Endometrial microvascular endothelial cells (primary cell): ENCODE results near the gene EHMT1. TPM values are rescaled to one million over a fixed set of nuclear protein-coding genes. Genes with fewer than 3 reads are reported as not detected.
"Not testable (repeated sequence)": the region's sequence is repeated elsewhere in the genome, so short reads cannot be mapped to it uniquely, and the experiment has no call there.

Experiments used
- in situ Hi-C: cut with HindIII; loops from 2 replicates; pipeline ENCODE4 v1.10.0; 2017; ENCODE audit warnings: low sequenced_read_pairs, low pct_unique_long_range_greater_than_20kb; ENCODE audit errors: inconsistent ontology term
- total RNA-seq: library from RNA; depleted of rRNA; stranded (reverse); fragments of >200 nt; gene quantifications from one replicate; pipeline ENCODE4 v1.2.3, GENCODE V29; 2015; ENCODE audit errors: inconsistent ontology term

The EHMT1 gene
- total RNA-seq, 1 donor from 2014 or later = 69.0 TPM

DNA sequence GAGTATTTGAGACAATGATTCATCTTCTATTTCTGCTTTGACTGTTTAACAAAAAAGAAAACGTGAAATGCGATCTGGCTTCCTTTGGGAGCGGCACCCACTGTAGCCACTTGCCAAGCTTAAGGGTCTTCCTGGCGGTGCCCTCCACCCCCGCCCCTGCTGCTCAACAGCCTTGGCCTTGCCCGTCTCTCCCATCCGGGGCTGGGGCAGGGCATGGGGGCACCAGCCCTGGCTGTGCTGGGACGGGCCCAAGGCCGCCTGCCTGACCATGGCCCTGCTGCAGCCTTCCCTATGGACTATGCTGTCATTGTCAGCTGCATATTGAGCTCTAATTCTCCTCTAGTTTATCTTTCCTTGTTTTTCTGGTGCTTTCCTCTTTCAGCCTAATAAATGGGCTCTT is 143.0 kb downstream of the EHMT1 start:
- in situ Hi-C loops = no loop called here

DNA sequence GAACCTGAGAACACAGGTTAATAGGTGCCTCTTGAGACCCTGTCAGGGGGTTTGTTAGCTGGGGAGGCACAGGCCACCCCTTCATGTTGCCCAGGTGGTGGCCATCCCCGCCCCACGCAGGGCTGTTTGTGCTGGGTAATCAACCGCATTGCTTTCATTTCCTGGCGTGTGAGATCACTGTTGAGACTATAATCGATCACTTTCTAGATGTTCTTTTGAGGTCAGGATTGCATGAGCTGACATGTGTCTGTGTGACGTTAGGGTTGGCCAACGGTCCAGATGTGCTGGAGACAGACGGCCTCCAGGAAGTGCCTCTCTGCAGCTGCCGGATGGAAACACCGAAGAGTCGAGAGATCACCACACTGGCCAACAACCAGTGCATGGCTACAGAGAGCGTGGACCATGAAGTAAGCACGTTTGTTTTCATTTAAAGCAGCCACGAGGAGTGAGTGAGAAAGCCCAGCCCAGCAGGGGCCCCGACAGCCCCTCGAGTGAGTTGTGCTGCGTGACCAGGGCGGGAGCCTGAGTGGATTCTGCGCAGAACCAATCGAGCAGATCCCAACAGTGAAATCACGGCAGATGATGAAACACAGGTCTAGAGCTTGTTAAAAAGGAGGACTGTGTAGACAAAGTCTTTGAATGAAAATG is 143.7 kb downstream of the EHMT1 start:
- in situ Hi-C loops = no loop called here

DNA sequence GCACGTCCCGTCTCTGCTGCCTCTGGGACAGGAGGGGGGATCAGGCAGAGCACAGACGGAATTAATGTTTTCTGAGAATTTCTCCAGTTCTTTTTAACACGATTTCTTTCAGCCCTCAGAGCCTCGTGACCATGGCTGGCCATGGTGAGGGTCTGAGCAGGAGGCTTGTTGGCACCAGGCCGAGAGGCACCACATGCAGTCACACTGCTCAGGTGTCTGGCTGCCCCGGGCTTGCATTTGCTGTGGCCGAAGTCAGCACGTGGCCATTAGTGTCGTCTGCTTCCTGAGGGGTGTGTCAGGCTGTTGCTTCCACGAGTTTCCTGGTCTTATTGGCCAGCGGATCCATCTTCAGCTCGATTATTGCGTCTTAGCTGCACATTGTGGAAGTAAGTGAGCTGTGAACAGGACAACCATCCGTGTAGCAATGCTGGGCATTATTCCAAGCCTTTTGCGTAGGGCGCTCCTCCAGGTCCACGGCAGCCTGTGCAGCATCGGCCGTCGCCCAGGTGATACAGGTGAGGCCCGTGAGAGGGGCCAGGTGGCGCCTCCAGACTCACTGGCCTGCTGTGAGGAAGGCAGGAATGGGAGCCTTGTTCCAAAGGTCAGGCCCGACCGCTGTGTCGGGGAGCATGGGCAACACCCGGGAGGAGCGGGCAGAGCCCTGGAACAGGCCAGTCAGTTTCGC is 144.6 kb downstream of the EHMT1 start:
- in situ Hi-C loops = no loop called here

DNA sequence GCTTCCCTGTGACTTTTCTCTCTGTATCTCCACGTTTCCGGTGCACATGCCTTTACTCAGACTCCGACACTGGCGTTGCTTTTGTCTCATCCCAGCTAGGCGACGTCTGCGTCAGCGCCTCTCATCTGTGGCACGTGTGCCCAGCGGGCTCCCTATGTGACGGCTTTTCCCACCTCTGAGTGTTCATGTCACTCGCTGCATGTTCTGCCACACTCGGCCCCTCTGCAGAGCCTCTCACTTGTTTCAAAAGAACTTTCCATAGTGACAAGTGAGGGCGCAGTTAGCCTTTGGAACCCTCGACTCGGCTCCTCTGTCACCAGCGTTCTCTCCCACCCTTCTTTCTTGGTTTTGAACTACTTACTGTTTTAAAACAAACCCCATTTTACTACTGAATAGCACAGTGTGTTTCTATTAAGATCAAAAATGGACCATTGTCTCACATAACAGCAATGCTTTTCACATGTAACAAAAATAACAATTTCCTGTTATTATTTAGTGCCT is 145.4 kb downstream of the EHMT1 start:
- in situ Hi-C loops = no loop called here

DNA sequence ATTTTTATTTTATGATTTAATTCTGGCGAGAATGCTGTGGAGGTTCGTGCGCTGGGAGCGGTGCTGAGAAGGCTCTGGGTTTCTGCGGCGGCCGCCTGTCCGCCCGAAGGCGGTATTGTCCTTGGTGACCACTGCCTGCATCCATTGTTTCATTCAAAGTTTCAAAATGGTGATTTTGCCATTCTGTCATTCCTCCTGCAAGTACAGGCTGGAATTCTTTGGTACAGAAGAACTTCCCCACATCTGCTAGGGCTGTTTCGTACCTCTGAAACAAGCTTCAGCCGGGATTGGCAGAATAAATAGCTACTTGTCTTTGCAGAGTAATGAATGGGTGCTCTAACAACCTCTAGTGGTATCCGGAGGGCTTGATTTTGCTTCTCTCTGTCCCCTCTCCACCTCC is 146.2 kb downstream of the EHMT1 start:
- in situ Hi-C loops = no loop called here

DNA sequence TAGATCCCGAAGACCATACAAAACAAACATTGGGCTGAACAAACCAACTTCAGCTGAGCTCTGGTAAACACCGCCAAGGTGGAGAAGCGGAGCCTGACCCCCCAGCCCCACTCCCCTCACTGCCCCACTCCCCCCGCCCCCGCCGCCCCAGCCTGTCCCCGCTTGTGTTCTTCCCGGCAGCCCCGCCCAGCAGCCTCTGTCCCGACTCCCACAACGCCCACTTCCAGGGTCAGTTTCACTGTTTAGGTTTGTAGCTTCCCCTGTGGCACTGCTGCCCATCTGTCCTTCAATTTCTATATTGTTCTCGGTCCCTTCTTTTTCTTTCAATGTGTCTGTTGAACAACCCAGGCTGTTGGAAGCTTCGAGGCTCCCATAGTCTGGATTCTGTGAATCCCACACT is 146.7 kb downstream of the EHMT1 start:
- in situ Hi-C loops = no loop called here

DNA sequence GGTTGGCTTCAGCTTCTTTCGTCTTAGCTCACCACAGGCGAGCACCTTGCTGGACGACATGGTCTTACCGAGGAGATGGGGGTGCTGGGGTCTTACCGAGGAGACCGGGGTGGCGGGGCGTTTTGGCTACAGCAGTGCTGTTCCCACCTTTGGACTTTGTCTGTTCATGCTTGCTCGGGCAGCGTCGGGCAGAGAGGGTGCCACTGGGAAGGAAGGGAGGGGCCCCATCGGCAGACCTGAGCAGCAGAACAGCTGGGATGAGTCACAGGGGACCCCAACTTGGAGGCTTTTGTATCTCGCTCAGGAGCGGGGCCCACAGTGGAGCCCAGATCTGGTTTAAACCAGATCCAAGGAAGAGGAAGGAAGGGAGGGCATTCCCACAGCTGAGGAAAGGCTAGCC is 152.8 kb downstream of the EHMT1 start:
- in situ Hi-C loops = no loop called here

DNA sequence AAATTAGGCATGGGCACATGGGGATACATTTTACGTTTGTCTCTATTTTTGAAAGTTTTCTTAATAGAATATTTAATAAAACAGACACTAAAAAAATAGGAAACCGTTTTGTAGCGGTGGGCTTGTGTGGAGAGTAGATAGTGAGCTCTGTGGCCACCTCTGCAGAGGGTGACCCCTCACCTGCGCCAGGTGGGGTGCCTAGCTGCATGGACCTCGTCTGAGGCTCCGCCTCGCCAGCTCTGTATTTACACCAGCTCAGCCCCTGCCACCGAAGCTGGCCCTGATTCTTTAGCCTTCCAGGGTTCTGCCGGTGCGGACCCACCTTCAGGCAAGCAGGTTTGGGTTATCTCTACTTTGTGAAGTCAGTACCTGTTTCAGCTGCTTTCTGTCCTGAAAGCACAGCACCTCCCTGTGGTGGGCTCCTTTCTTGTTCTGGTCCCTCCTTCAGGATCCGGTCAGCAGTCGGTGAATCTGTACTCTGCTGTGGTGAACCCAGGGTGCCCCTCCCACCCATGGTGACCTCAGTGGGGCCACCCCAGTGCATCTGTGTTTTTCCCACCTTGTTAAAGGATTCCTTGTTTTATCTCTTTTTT is 153.6 kb downstream of the EHMT1 start:
- in situ Hi-C loops = no loop called here

DNA sequence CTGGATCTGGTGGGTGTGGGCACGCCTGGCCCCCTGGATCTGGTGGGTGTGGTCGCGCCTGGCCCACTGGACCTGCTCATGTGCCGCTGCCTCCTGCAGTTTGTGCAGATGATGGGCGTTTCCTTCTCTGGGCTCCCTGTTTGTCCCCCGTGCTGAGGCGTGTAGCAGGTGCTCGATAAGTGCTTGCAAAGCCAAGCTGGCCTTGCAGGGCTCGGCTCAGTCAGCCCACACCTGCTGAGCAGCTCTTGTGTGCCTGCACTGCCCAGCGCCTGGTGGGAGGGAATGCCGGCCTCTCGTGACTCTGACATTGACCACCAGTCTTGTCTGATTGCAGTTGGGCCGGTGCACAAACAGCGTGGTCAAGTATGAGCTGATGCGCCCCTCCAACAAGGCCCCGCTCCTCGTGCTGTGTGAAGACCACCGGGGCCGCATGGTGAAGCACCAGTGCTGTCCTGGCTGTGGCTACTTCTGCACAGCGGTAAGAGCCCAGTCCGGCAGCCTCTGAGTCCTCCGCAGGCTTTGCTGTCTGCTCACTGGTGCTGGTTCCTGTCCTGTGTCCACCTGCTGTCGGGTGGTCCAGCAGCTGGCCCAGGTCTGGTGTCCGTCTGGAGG is 156.1 kb downstream of the EHMT1 start:
- in situ Hi-C loops = no loop called here

DNA sequence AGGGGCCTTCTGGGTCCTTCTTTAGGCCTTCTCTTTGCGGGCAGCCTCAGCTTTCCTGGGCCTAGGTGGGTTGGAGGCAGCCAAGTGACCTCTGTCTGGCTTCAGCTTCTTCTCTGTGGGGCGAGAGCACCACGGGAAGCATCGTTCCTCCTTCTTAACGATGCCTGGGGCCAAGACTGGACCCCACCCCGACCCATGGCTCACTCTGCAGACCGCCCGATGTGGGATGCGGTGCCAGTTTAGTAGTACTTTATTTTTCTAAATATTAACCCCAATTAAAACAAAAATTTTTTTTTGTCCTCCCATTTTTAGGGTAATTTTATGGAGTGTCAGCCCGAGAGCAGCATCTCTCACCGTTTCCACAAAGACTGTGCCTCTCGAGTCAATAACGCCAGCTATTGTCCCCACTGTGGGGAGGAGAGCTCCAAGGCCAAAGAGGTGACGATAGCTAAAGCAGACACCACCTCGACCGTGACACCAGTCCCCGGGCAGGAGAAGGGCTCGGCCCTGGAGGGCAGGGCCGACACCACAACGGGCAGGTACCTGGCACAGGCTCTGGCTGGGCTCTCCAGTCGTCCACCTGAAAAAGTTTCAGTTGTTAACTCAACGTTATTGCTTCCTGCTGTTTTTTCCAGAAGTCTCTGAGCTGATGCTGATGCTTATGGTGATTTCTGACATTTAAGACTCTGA is 157.6 kb downstream of the EHMT1 start:
- in situ Hi-C loops = no loop called here

DNA sequence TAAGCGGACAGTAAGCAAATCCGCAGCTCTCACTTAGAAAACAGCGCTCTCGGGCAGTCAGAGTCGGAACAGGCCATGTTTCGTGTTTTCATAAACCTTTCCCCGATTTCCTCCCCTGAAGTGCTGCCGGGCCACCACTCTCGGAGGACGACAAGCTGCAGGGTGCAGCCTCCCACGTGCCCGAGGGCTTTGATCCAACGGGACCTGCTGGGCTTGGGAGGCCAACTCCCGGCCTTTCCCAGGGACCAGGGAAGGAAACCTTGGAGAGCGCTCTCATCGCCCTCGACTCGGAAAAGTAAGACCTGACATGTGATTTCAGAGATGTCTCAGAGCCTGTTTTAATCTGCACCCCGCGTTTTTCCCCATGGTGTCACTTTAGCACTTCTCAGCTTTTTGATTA is 159.0 kb downstream of the EHMT1 start:
- in situ Hi-C loops = no loop called here

DNA sequence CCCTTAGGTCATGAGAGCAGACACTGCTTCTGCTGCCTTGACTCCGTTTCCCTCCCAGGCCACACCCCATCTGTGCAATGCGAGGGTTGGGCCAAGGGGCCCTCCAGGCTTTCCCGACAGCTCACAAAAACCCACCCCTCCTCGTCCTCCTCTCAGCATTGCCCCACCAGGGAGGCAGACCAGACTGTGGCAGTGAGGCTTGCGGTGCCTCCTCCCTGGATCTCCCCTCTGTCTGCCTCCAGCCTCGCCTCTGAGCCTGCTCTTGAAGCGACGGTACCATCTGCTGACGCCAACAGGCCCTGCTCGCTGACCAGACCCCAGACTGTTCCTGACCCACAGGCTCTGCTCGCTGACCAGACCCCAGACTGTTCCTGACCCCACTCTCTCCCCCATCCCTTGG is 159.5 kb downstream of the EHMT1 start:
- in situ Hi-C loops = no loop called here

DNA sequence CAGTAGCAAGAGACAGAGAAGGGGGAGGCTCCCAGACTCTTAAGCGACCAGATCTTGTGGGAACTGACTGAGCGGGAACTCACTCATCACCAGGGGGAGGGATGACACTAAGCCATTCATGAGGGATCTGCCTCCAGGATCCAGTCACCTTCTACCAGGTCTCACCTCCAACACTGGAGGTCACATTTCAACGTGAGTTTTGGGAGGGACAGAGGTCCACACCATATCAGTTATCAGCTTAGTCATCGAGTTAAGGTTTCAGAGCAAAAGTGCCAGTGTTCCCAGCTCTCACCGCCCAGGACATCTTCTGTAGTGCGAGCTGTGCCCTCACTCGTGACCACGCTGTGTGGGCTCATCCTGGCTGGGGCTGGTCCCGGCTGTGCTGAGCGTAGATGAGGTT is 160.1 kb downstream of the EHMT1 start:
- in situ Hi-C loops = no loop called here

DNA sequence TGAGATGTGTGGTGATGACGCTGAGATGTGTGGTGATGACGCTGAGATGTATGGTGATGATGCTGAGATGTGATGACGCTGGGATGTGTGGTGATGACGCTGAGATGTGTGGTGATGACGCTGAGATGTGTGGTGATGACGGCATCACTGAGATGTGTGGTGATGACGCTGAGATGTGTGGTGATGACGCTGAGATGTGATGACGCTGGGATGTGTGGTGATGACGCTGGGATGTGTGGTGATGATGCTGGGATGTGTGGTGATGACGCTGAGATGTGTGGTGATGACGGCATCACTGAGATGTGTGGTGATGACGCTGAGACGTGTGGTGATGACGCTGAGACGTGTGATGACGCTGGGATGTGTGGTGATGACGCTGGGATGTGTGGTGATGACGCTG is 161.2 kb downstream of the EHMT1 start:
- in situ Hi-C loops = not testable (repeated sequence)

DNA sequence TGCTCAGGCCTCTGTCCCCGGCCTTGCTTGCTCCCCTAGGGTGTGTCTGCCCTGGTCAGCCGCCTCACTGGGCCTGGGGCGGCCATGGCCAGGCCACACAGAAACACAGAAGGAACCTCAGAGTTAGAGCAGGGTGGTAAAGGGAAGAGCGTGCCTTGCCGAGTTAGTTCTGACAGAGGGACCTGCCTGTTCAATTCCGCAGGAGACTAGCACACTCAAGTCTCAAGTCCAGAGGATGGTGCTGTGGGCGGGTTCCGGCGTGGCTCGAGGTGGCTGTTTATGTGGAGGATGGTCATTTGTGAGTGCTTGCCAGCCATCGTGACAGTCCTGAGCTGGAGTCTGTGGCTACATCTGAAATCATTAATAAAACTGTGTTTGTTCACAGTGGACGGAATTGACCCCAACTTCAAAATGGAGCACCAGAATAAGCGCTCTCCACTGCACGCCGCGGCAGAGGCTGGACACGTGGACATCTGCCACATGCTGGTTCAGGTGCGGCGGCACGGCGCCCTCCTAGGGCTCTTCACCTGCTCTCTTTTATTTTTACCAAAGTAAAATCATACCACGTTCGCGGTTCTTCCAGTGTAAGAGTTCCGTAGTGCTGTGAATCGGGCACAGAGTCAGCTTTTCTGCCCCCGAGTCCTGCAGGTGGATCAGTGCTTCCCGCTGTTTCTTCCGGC is 163.2 kb downstream of the EHMT1 start:
- in situ Hi-C loops = no loop called here

DNA sequence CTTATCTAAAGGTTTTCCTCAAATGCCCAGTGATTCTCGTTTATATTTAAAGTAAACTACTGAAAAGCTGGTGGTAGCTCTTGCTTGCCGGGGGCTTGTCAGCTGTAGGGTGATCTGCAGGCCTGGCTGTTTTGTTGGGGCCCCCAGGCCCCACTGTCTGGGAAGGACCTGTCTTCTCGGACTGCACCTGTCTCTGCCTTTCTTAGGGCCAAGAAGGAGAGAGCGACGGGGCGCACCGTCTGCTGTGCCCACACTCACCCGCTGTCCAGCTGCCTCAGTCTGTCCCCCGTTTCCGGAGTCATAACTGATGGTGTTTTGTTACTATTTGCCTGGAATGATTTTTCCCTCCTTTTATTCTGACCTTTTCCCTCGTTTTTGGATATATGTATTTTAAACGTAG is 164.7 kb downstream of the EHMT1 start:
- in situ Hi-C loops = no loop called here

DNA sequence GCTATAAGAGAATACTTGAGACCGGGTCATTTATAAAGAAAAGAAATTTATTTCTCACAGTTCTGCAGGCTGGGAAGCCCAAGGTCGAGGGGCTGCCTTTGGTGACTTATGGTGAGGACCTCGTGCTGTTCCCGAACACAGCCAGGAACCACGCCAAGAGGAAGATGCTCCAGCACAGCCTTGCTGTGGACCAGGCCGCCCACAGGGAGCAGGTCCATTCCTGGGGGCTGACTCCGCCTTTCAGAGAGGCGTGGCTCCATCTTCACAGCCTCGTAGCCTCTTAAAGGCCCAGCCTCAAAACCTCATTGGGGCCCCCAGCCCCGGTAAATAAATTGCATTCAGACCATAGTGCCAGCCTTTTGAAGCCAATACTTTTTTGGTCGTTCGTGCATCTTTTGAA is 165.2 kb downstream of the EHMT1 start:
- in situ Hi-C loops = no loop called here

DNA sequence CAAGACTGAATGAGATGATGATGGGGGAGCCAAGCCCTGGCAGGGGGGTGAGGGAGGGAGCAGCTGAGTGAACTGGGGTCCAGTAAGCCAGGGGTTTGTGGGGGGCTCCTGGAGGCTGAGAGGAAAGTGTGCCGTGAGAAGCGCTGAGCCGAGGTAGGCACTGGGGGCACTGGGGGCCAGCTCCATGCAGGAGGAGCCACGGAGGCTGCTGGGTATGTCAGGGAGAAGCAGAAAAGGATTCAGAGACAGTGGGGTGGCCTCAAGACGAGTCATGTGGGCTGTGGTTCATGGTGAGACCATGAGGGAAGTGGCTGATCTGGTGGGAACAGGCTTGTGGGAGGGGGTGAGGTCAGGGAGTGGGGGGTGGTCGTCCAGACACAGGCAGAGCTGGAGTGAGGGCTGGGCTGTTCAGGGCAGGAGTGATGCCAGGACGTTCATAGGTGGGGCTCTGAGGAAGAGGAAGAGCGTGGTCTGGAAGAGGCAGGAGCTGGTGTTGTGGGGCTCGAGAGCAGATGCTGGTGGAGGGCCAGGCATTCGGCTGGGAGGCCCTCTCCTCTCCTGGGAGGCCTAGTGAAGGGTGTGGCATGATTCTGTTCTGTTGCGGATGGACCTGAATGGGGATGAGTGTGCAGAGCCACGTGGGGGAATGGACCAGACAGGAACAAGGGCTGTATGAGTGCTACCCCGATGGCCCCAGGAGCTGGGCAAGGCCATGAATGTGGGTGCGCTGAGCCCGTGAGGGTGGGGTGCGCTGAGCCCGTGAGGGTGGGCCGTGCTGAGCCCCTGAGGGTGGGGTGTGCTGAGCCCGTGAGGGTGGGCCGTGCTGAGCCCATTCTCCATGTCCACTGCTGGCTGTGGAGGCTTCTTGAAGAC is 166.1 kb downstream of the EHMT1 start:
- in situ Hi-C loops = no loop called here
